GM23338 (cell line): ENCODE measurements around the gene XRCC4. TPM values are rescaled to one million over a fixed set of nuclear protein-coding genes. Genes with fewer than 3 reads are reported as not detected.

ENCODE experiments used
- ATAC-seq: fragments of 200-7000 bp; cut with Tn5 transposase; 3 replicates; pipeline ENCODE4 v1.9.1; 2020
- DNase-seq: peaks from one replicate; pipeline ENCODE4 v3.0.0-alpha.2; 2015; ENCODE audit warnings: low spot score
- H2AFZ ChIP-seq: fragments of 200-600 bp; sonication (generic); 2 replicates; pipeline ENCODE4 v1.8.0; 2016; ENCODE audit warnings: antibody characterized with exemption, mild to moderate bottlenecking, moderate library complexity
- H3F3A ChIP-seq: fragments of 200-600 bp; sonication (generic); replicated peaks from 2 replicates; pipeline ENCODE4 v1.8.0; 2017; ENCODE audit warnings: antibody characterized with exemption, mixed run types, low read depth
- H3K27ac ChIP-seq: fragments of 200-600 bp; sonication (generic); 2 replicates; pipeline ENCODE4 v1.6.1; 2016; ENCODE audit warnings: low read depth
- H3K27me3 ChIP-seq: fragments of 200-600 bp; sonication (generic); 2 replicates; pipeline ENCODE4 v1.8.0; 2016; ENCODE audit warnings: mild to moderate bottlenecking, mixed run types, moderate library complexity; ENCODE audit not compliant: insufficient read depth
- H3K36me3 ChIP-seq: fragments of 200-600 bp; sonication (generic); 2 replicates; pipeline ENCODE4 v1.8.0; 2016; ENCODE audit warnings: mild to moderate bottlenecking; ENCODE audit not compliant: insufficient read depth
- H3K4me1 ChIP-seq: fragments of 200-600 bp; sonication (generic); 2 replicates; pipeline ENCODE4 v1.8.0; 2016; ENCODE audit warnings: mild to moderate bottlenecking, moderate library complexity; ENCODE audit not compliant: insufficient read depth
- H3K4me2 ChIP-seq: fragments of 200-600 bp; sonication (generic); 2 replicates; pipeline ENCODE4 v1.7.1; 2017; ENCODE audit warnings: mixed run types
- H3K4me3 ChIP-seq: fragments of 200-600 bp; sonication (generic); 2 replicates; pipeline ENCODE4 v1.6.1; 2016; ENCODE audit warnings: mixed run types
- H3K79me2 ChIP-seq: fragments of 200-600 bp; sonication (generic); replicated peaks from 2 replicates; pipeline ENCODE4 v1.8.0; 2017; ENCODE audit warnings: mild to moderate bottlenecking; ENCODE audit not compliant: insufficient read depth
- H3K9me2 ChIP-seq: fragments of 200-600 bp; sonication (generic); 2 replicates; pipeline ENCODE4 v1.8.0; 2017; ENCODE audit not compliant: insufficient read depth
- H4K20me1 ChIP-seq: fragments of 200-600 bp; sonication (generic); replicated peaks from 2 replicates; pipeline ENCODE4 v1.8.0; 2017; ENCODE audit warnings: mild to moderate bottlenecking; ENCODE audit not compliant: insufficient read depth
- H3K27ac Mint-ChIP-seq: 2 replicates; pipeline ENCODE4 v1.8.0; 2020; ENCODE audit warnings: inconsistent platforms, mild to moderate bottlenecking, moderate library complexity, mixed read lengths
- H3K27me3 Mint-ChIP-seq: 3 replicates; pipeline ENCODE4 v1.8.0; 2022; ENCODE audit warnings: low read depth, mild to moderate bottlenecking, moderate library complexity, mixed read lengths, inconsistent platforms; ENCODE audit not compliant: insufficient read depth, poor library complexity
- H3K36me3 Mint-ChIP-seq: 3 replicates; pipeline ENCODE4 v1.8.0; 2021; ENCODE audit warnings: low read depth, mild to moderate bottlenecking, inconsistent platforms, moderate library complexity, mixed read lengths
- H3K4me1 Mint-ChIP-seq: 3 replicates; pipeline ENCODE4 v1.8.0; 2020; ENCODE audit warnings: mild to moderate bottlenecking, inconsistent platforms, mixed read lengths
- H3K4me3 Mint-ChIP-seq: 3 replicates; pipeline ENCODE4 v1.8.0; 2021; ENCODE audit warnings: moderate library complexity, mild to moderate bottlenecking, inconsistent platforms, mixed read lengths
- H3K9me3 Mint-ChIP-seq: 3 replicates; pipeline ENCODE4 v1.8.0; 2020; ENCODE audit warnings: moderate library complexity, mild to moderate bottlenecking, inconsistent platforms, mixed read lengths
- CREB1 ChIP-seq: fragments of 250-450 bp; sonication (Bioruptor Pico); IDR thresholded peaks from 2 replicates; pipeline ENCODE4 v1.5.0; 2020; ENCODE audit warnings: low read depth, mild to moderate bottlenecking, moderate library complexity
- EZH2 ChIP-seq: fragments of 200-600 bp; sonication (generic); IDR thresholded peaks from one replicate; pipeline ENCODE4 v1.8.0; 2017; ENCODE audit warnings: antibody characterized with exemption, mild to moderate bottlenecking, low read depth; ENCODE audit not compliant: unreplicated experiment
- EZH2phosphoT487 ChIP-seq: fragments of 200-600 bp; sonication (generic); IDR thresholded peaks from one replicate; pipeline ENCODE4 v1.8.1; 2018; ENCODE audit warnings: antibody characterized with exemption; ENCODE audit not compliant: unreplicated experiment
- JUNB ChIP-seq: IDR thresholded peaks from one replicate; pipeline ENCODE4 v1.6.1; 2016; ENCODE audit warnings: antibody characterized with exemption; ENCODE audit not compliant: unreplicated experiment
- NANOG ChIP-seq: IDR thresholded peaks from 2 replicates; pipeline ENCODE4 v1.6.1; 2016; ENCODE audit warnings: antibody characterized with exemption, borderline replicate concordance
- POLR2AphosphoS5 ChIP-seq: IDR thresholded peaks from 2 replicates; pipeline ENCODE4 v1.6.1; 2016; ENCODE audit warnings: antibody characterized with exemption, low read depth
- STAT1 ChIP-seq: IDR thresholded peaks from one replicate; pipeline ENCODE4 v1.6.1; 2016; ENCODE audit warnings: antibody characterized with exemption; ENCODE audit not compliant: unreplicated experiment
- ZNF114 ChIP-seq: fragments of 250-450 bp; sonication (Bioruptor Pico); IDR thresholded peaks from 2 replicates; pipeline ENCODE4 v1.5.0; 2020; ENCODE audit warnings: mild to moderate bottlenecking, moderate library complexity
- ZNF331 ChIP-seq: fragments of 250-450 bp; sonication (Bioruptor Pico); IDR thresholded peaks from 2 replicates; pipeline ENCODE4 v1.5.0; 2020; ENCODE audit warnings: low read depth, mild to moderate bottlenecking, moderate library complexity
- polyA plus RNA-seq: library from polyadenylated mRNA; unstranded; fragments of >200 nt; fragmentation: Nextera tagmentation; extraction: Ambion mirVana; gene quantifications from 2 replicates; pipeline ENCODE4 v1.2.1, GENCODE V29; 2016
- total RNA-seq: library from RNA; depleted of rRNA; stranded (reverse); fragments of >200 nt; shearing (Covaris generic); gene quantifications from 2 replicates; pipeline ENCODE4 v1.2.3, GENCODE V29; 2014
- TF ChIP-seq, protein P1 (sequence below), 2 experiments: fragments of 200-600 bp in 1 of 2; sonication (generic) in 1 of 2; conservative IDR thresholded peaks; 2 replicates each; pipeline versions ENCODE4 v1.5.1 to v1.6.1; 2016 to 2017; ENCODE audit warnings: antibody characterized with exemption in 2 of 2, low read depth in 2 of 2, mild to moderate bottlenecking in 2 of 2, moderate library complexity in 1 of 2
- TF ChIP-seq, protein P2 (sequence below): IDR thresholded peaks from 2 replicates; pipeline ENCODE4 v1.6.1; 2016; ENCODE audit warnings: antibody characterized with exemption
- TF ChIP-seq, protein P3 (sequence below): fragments of 250-450 bp; sonication (Bioruptor Pico); IDR thresholded peaks from 2 replicates; pipeline ENCODE4 v1.5.0; 2020; ENCODE audit warnings: mild to moderate bottlenecking, moderate library complexity
- TF ChIP-seq, protein P4 (sequence below): IDR thresholded peaks from one replicate; pipeline ENCODE4 v1.6.1; 2018; ENCODE audit warnings: antibody characterized with exemption; ENCODE audit not compliant: unreplicated experiment

XRCC4 gene
- total and polyA plus RNA-seq, 2 experiments from 2014 or later: 11.5 to 22.4 TPM

DNA sequence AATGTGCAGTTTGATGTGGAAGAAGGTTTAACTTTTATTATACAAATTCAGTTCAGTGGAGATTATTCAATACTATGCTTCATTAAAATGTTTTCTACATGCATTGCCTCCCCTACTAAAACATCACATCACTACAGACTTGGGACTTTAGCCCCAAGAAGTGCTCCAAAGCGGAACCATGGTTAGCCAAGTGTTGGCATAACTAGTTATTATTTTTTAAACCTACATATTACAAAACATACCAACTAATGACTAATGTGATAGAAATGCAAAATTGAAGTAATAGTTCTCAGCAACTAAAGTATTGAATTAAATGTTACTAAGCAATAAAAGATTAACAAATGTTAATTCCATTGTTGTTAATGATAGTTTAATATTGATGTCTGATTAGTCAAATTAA lies 74.5 kb downstream of the XRCC4 start:
- TF ChIP-seq, protein P1, sequence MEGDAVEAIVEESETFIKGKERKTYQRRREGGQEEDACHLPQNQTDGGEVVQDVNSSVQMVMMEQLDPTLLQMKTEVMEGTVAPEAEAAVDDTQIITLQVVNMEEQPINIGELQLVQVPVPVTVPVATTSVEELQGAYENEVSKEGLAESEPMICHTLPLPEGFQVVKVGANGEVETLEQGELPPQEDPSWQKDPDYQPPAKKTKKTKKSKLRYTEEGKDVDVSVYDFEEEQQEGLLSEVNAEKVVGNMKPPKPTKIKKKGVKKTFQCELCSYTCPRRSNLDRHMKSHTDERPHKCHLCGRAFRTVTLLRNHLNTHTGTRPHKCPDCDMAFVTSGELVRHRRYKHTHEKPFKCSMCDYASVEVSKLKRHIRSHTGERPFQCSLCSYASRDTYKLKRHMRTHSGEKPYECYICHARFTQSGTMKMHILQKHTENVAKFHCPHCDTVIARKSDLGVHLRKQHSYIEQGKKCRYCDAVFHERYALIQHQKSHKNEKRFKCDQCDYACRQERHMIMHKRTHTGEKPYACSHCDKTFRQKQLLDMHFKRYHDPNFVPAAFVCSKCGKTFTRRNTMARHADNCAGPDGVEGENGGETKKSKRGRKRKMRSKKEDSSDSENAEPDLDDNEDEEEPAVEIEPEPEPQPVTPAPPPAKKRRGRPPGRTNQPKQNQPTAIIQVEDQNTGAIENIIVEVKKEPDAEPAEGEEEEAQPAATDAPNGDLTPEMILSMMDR (conservative IDR thresholded peaks at IDR 0.05; ENCODE audit: low read depth in 2 of 2): no peak
- TF ChIP-seq EZH2phosphoT487: no peak
- TF ChIP-seq, protein P2, sequence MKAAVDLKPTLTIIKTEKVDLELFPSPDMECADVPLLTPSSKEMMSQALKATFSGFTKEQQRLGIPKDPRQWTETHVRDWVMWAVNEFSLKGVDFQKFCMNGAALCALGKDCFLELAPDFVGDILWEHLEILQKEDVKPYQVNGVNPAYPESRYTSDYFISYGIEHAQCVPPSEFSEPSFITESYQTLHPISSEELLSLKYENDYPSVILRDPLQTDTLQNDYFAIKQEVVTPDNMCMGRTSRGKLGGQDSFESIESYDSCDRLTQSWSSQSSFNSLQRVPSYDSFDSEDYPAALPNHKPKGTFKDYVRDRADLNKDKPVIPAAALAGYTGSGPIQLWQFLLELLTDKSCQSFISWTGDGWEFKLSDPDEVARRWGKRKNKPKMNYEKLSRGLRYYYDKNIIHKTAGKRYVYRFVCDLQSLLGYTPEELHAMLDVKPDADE: no peak
- TF ChIP-seq ZNF331 (CRISPR knock-in tag): no peak
- TF ChIP-seq NANOG: no peak
- TF ChIP-seq EZH2: no peak
- no peak for TF ChIP-seq JUNB
- no peak for TF ChIP-seq ZNF114
- TF ChIP-seq, protein P3, sequence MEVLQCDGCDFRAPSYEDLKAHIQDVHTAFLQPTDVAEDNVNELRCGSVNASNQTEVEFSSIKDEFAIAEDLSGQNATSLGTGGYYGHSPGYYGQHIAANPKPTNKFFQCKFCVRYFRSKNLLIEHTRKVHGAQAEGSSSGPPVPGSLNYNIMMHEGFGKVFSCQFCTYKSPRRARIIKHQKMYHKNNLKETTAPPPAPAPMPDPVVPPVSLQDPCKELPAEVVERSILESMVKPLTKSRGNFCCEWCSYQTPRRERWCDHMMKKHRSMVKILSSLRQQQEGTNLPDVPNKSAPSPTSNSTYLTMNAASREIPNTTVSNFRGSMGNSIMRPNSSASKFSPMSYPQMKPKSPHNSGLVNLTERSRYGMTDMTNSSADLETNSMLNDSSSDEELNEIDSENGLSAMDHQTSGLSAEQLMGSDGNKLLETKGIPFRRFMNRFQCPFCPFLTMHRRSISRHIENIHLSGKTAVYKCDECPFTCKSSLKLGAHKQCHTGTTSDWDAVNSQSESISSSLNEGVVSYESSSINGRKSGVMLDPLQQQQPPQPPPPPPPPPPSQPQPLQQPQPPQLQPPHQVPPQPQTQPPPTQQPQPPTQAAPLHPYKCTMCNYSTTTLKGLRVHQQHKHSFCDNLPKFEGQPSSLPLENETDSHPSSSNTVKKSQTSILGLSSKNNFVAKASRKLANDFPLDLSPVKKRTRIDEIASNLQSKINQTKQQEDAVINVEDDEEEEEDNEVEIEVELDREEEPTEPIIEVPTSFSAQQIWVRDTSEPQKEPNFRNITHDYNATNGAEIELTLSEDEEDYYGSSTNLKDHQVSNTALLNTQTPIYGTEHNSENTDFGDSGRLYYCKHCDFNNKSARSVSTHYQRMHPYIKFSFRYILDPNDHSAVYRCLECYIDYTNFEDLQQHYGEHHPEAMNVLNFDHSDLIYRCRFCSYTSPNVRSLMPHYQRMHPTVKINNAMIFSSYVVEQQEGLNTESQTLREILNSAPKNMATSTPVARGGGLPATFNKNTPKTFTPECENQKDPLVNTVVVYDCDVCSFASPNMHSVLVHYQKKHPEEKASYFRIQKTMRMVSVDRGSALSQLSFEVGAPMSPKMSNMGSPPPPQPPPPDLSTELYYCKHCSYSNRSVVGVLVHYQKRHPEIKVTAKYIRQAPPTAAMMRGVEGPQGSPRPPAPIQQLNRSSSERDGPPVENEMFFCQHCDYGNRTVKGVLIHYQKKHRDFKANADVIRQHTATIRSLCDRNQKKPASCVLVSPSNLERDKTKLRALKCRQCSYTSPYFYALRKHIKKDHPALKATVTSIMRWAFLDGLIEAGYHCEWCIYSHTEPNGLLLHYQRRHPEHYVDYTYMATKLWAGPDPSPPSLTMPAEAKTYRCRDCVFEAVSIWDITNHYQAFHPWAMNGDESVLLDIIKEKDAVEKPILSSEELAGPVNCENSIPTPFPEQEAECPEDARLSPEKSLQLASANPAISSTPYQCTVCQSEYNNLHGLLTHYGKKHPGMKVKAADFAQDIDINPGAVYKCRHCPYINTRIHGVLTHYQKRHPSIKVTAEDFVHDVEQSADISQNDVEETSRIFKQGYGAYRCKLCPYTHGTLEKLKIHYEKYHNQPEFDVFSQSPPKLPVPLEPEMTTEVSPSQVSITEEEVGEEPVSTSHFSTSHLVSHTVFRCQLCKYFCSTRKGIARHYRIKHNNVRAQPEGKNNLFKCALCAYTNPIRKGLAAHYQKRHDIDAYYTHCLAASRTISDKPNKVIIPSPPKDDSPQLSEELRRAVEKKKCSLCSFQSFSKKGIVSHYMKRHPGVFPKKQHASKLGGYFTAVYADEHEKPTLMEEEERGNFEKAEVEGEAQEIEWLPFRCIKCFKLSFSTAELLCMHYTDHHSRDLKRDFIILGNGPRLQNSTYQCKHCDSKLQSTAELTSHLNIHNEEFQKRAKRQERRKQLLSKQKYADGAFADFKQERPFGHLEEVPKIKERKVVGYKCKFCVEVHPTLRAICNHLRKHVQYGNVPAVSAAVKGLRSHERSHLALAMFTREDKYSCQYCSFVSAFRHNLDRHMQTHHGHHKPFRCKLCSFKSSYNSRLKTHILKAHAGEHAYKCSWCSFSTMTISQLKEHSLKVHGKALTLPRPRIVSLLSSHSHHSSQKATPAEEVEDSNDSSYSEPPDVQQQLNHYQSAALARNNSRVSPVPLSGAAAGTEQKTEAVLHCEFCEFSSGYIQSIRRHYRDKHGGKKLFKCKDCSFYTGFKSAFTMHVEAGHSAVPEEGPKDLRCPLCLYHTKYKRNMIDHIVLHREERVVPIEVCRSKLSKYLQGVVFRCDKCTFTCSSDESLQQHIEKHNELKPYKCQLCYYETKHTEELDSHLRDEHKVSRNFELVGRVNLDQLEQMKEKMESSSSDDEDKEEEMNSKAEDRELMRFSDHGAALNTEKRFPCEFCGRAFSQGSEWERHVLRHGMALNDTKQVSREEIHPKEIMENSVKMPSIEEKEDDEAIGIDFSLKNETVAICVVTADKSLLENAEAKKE (CRISPR knock-in tag): no peak
- no peak for TF ChIP-seq STAT1
- TF ChIP-seq, protein P4, sequence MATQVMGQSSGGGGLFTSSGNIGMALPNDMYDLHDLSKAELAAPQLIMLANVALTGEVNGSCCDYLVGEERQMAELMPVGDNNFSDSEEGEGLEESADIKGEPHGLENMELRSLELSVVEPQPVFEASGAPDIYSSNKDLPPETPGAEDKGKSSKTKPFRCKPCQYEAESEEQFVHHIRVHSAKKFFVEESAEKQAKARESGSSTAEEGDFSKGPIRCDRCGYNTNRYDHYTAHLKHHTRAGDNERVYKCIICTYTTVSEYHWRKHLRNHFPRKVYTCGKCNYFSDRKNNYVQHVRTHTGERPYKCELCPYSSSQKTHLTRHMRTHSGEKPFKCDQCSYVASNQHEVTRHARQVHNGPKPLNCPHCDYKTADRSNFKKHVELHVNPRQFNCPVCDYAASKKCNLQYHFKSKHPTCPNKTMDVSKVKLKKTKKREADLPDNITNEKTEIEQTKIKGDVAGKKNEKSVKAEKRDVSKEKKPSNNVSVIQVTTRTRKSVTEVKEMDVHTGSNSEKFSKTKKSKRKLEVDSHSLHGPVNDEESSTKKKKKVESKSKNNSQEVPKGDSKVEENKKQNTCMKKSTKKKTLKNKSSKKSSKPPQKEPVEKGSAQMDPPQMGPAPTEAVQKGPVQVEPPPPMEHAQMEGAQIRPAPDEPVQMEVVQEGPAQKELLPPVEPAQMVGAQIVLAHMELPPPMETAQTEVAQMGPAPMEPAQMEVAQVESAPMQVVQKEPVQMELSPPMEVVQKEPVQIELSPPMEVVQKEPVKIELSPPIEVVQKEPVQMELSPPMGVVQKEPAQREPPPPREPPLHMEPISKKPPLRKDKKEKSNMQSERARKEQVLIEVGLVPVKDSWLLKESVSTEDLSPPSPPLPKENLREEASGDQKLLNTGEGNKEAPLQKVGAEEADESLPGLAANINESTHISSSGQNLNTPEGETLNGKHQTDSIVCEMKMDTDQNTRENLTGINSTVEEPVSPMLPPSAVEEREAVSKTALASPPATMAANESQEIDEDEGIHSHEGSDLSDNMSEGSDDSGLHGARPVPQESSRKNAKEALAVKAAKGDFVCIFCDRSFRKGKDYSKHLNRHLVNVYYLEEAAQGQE: no peak
- TF ChIP-seq POLR2AphosphoS5: no peak
- no peak for TF ChIP-seq CREB1 (CRISPR knock-in tag)
- H3K4me3 ChIP-seq: no peak overlapping the region
- ATAC-seq: no peak
- no peaks in the 10 kb centered on the region for H3K9me2 ChIP-seq
- no peaks in the 10 kb centered on the region for H3K4me1 ChIP-seq
- Mint-ChIP-seq H3K4me1 (no peaks in the 10 kb centered on the region), H3K27me3 (no peaks in the 10 kb centered on the region), H3K27ac (no peak overlapping the region), H3K4me3 (no peak overlapping the region), H3K9me3 (no peaks in the 10 kb centered on the region), H3K36me3 (no peaks in the 10 kb centered on the region)
- H3K27ac ChIP-seq: no peak overlapping the region
- no peaks in the 10 kb centered on the region for H3K79me2 ChIP-seq
- no peak overlapping the region for H3K4me2 ChIP-seq
- H2AFZ ChIP-seq: no peak overlapping the region
- no peak for DNase-seq
- H4K20me1 ChIP-seq: no peaks in the 10 kb centered on the region
- no peaks in the 10 kb centered on the region for H3K36me3 ChIP-seq
- no peaks in the 10 kb centered on the region for H3K27me3 ChIP-seq
- no peaks in the 10 kb centered on the region for H3F3A ChIP-seq
